ENCODE measurements around the gene CDC42SE2.
"Not testable (repeated sequence)": the region's sequence is repeated elsewhere in the genome, so short reads cannot be mapped to it uniquely, and the experiment has no call there.

CDC42SE2 gene

GRCh38 chr5:131312235-131312772 is 48.5 kb downstream of the CDC42SE2 start:
- not testable (repeated sequence) for ATAC-seq, H3K27me3 Mint-ChIP-seq, H3K4me3 Mint-ChIP-seq, H3K9me3 Mint-ChIP-seq
- Mint-ChIP-seq H3K27ac (peak overlapping the region; percentile 45), H3K4me1 (peaks cover 75% of the 10 kb centered on the region), H3K36me3 (peaks cover 40% of the 10 kb centered on the region)

- Mint-ChIP-seq H3K4me1 (peaks cover 63% of the 10 kb centered on the region), H3K27ac (no peak overlapping the region), H3K27me3 (no peaks in the 10 kb centered on the region), H3K4me3 (no peak overlapping the region), H3K9me3 (no peaks in the 10 kb centered on the region), H3K36me3 (peaks cover 50% of the 10 kb centered on the region)
- no peak for ATAC-seq
Observed at GRCh38 chr5:131316026-131316425, 52.2 kb downstream of the CDC42SE2 start.

- no peaks in the 10 kb centered on the region for H3K9me3 Mint-ChIP-seq
- peak overlapping the region; percentile 49 for H3K27ac Mint-ChIP-seq
- ATAC-seq: no peak
- H3K4me3 Mint-ChIP-seq: no peak overlapping the region
- no peaks in the 10 kb centered on the region for H3K27me3 Mint-ChIP-seq
- peaks cover 58% of the 10 kb centered on the region for H3K36me3 Mint-ChIP-seq
- peaks cover 64% of the 10 kb centered on the region for H3K4me1 Mint-ChIP-seq
Observed at GRCh38 chr5:131316822-131317221, 53.0 kb downstream of the CDC42SE2 start.

- Mint-ChIP-seq H3K36me3 (peaks cover 61% of the 10 kb centered on the region), H3K9me3 (no peaks in the 10 kb centered on the region), H3K27me3 (no peaks in the 10 kb centered on the region), H3K27ac (no peak overlapping the region), H3K4me3 (no peak overlapping the region), H3K4me1 (peaks cover 62% of the 10 kb centered on the region)
- no peak for ATAC-seq
Observed at GRCh38 chr5:131318455-131318854, 54.6 kb downstream of the CDC42SE2 start.

- Mint-ChIP-seq H3K4me3 (no peak overlapping the region), H3K4me1 (peaks cover 58% of the 10 kb centered on the region), H3K36me3 (peaks cover 56% of the 10 kb centered on the region), H3K27me3 (no peaks in the 10 kb centered on the region), H3K27ac (no peak overlapping the region), H3K9me3 (no peaks in the 10 kb centered on the region)
- ATAC-seq: no peak
Observed at GRCh38 chr5:131321066-131321465, 57.2 kb downstream of the CDC42SE2 start.

GRCh38 chr5:131322926-131323325 is 59.1 kb downstream of the CDC42SE2 start:
- ATAC-seq: no peak
- H3K4me1 Mint-ChIP-seq: peaks cover 67% of the 10 kb centered on the region
- no peak overlapping the region for H3K4me3 Mint-ChIP-seq
- H3K27ac Mint-ChIP-seq: peak overlapping the region; percentile 67
- no peaks in the 10 kb centered on the region for H3K9me3 Mint-ChIP-seq
- H3K27me3 Mint-ChIP-seq: no peaks in the 10 kb centered on the region
- H3K36me3 Mint-ChIP-seq: peaks cover 55% of the 10 kb centered on the region

- peaks cover 71% of the 10 kb centered on the region for H3K4me1 Mint-ChIP-seq
- ATAC-seq: no peak
- no peaks in the 10 kb centered on the region for H3K9me3 Mint-ChIP-seq
- H3K27me3 Mint-ChIP-seq: no peaks in the 10 kb centered on the region
- peak overlapping the region; percentile 67 for H3K27ac Mint-ChIP-seq
- peaks cover 56% of the 10 kb centered on the region for H3K36me3 Mint-ChIP-seq
- H3K4me3 Mint-ChIP-seq: no peak overlapping the region
Observed at GRCh38 chr5:131323378-131323777, 59.5 kb downstream of the CDC42SE2 start.

- H3K4me1 Mint-ChIP-seq: peaks cover 81% of the 10 kb centered on the region
- ATAC-seq: no peak
- no peak overlapping the region for H3K27ac Mint-ChIP-seq
- H3K27me3 Mint-ChIP-seq: no peaks in the 10 kb centered on the region
- peaks cover 62% of the 10 kb centered on the region for H3K36me3 Mint-ChIP-seq
- no peaks in the 10 kb centered on the region for H3K9me3 Mint-ChIP-seq
- no peak overlapping the region for H3K4me3 Mint-ChIP-seq
Observed at GRCh38 chr5:131324303-131324702, 60.5 kb downstream of the CDC42SE2 start.

GRCh38 chr5:131328536-131329285 is 64.9 kb downstream of the CDC42SE2 start:
- H3K4me3 Mint-ChIP-seq: no peak overlapping the region
- no peak for ATAC-seq

GRCh38 chr5:131329286-131329560 is 65.4 kb downstream of the CDC42SE2 start:
- no peaks in the 10 kb centered on the region for H3K27me3 Mint-ChIP-seq
- no peak for ATAC-seq
- peak overlapping the region; percentile 31 for H3K27ac Mint-ChIP-seq
- H3K4me1 Mint-ChIP-seq: peaks cover 70% of the 10 kb centered on the region
- H3K4me3 Mint-ChIP-seq: no peak overlapping the region
- H3K36me3 Mint-ChIP-seq: peaks cover 43% of the 10 kb centered on the region
- H3K9me3 Mint-ChIP-seq: no peaks in the 10 kb centered on the region

More at GRCh38 chr5:131328536-131329285, 64.9 kb downstream of the CDC42SE2 start:
- no peaks in the 10 kb centered on the region for H3K27me3 Mint-ChIP-seq
- no peaks in the 10 kb centered on the region for H3K9me3 Mint-ChIP-seq
- H3K36me3 Mint-ChIP-seq: peaks cover 38% of the 10 kb centered on the region
- H3K4me1 Mint-ChIP-seq: peaks cover 70% of the 10 kb centered on the region
- H3K27ac Mint-ChIP-seq: peak overlapping the region; percentile 31

- no peak overlapping the region for H3K27ac Mint-ChIP-seq
- peaks cover 71% of the 10 kb centered on the region for H3K4me1 Mint-ChIP-seq
- no peak for ATAC-seq
- no peak overlapping the region for H3K4me3 Mint-ChIP-seq
- peaks cover 51% of the 10 kb centered on the region for H3K36me3 Mint-ChIP-seq
- peaks cover under 1% of the 10 kb centered on the region for H3K9me3 Mint-ChIP-seq
- no peaks in the 10 kb centered on the region for H3K27me3 Mint-ChIP-seq
Observed at GRCh38 chr5:131330031-131330430, 66.2 kb downstream of the CDC42SE2 start.

GRCh38 chr5:131335756-131336155 is 71.9 kb downstream of the CDC42SE2 start:
- peaks cover 65% of the 10 kb centered on the region for H3K4me1 Mint-ChIP-seq
- peaks cover 51% of the 10 kb centered on the region for H3K36me3 Mint-ChIP-seq
- not testable (repeated sequence) for ATAC-seq, H3K27me3 Mint-ChIP-seq, H3K4me3 Mint-ChIP-seq, H3K27ac Mint-ChIP-seq
- peaks cover 15% of the 10 kb centered on the region for H3K9me3 Mint-ChIP-seq

- Mint-ChIP-seq H3K36me3 (peaks cover 61% of the 10 kb centered on the region), H3K9me3 (peaks cover 15% of the 10 kb centered on the region), H3K4me1 (peaks cover 75% of the 10 kb centered on the region)
- not testable (repeated sequence) for H3K27me3 Mint-ChIP-seq, ATAC-seq, H3K4me3 Mint-ChIP-seq, H3K27ac Mint-ChIP-seq
Observed at GRCh38 chr5:131336801-131337200, 72.9 kb downstream of the CDC42SE2 start.

GRCh38 chr5:131337240-131338050 is 73.6 kb downstream of the CDC42SE2 start:
- peaks cover 75% of the 10 kb centered on the region for H3K4me1 Mint-ChIP-seq

GRCh38 chr5:131338051-131338453 is 74.2 kb downstream of the CDC42SE2 start:
- Mint-ChIP-seq H3K27me3 (no peaks in the 10 kb centered on the region), H3K36me3 (peaks cover 64% of the 10 kb centered on the region), H3K9me3 (peaks cover 16% of the 10 kb centered on the region), H3K27ac (peak overlapping the region; percentile 37), H3K4me1 (peaks cover 76% of the 10 kb centered on the region), H3K4me3 (no peak overlapping the region)
- ATAC-seq: no peak

More at GRCh38 chr5:131337240-131338050, 73.6 kb downstream of the CDC42SE2 start:
- H3K4me3 Mint-ChIP-seq, ATAC-seq, H3K27me3 Mint-ChIP-seq, H3K27ac Mint-ChIP-seq: not testable (repeated sequence)
- Mint-ChIP-seq H3K9me3 (peaks cover 15% of the 10 kb centered on the region), H3K36me3 (peaks cover 61% of the 10 kb centered on the region)
